Sciatic nerve (tissue), 2 donors: ENCODE data around the gene MORN1. TPM values are rescaled to one million over a fixed set of nuclear protein-coding genes. Genes with fewer than 3 reads are reported as not detected.

ENCODE experiments used
- ATAC-seq: fragments of 200-7000 bp; cut with Tn5 transposase; one replicate; pipeline ENCODE4 v1.9.1; 2020; ENCODE audit warnings: mild to moderate bottlenecking, moderate library complexity
- DNase-seq: peaks from one replicate; pipeline ENCODE4 v3.0.0-alpha.2; 2020; ENCODE audit warnings: low spot score
- intact Hi-C: fragments of 100-400 bp; cut with DNase I; formaldehyde crosslinking; loops from one replicate; pipeline ENCODE4 v1.14.2; 2022
- total RNA-seq: library from RNA; stranded (reverse); fragmentation: NEBNext Ultra II Directional; extraction: Animal tissue kit (Norgen Biotek cat#: 25700); gene quantifications from one replicate; pipeline ENCODE4 v1.2.1, GENCODE V29; 2021
- donor health status: DM: no; HTN: no; CAD: no.
- donor health status: DM: no; HTN: no; CAD: no.

The MORN1 gene
- total RNA-seq, 1 donor from 2014 or later: 16.4 TPM

GRCh38 chr1:2426540-2426939, 35.2 kb upstream of the MORN1 start:
- intact Hi-C loops: no loop called here
- no peak for DNase-seq

GRCh38 chr1:2425892-2426291, 34.5 kb upstream of the MORN1 start:
- no peak for ATAC-seq
- no peak for DNase-seq
- intact Hi-C loops: no loop called here

More at GRCh38 chr1:2426540-2426939, 35.2 kb upstream of the MORN1 start:
- no peak for ATAC-seq

- DNase-seq (no peak), ATAC-seq (no peak)
- intact Hi-C loops: loop anchor here (5.0 kb wide), 1 partner anchor 85 kb away; no protein-coding TSS in a partner anchor
Measured at GRCh38 chr1:2422523-2422922, 31.2 kb upstream of the MORN1 start.

- intact Hi-C loops: loop anchor here (5.0 kb wide), 1 partner anchor 368 kb away; no protein-coding TSS in a partner anchor
- ATAC-seq: no peak
- DNase-seq: no peak
Measured at GRCh38 chr1:2419416-2419815, 28.1 kb upstream of the MORN1 start.

GRCh38 chr1:2418791-2419320, 27.5 kb upstream of the MORN1 start:
- ATAC-seq: no peak
- intact Hi-C loops: loop anchor here (5.0 kb wide), 1 partner anchor 368 kb away; no protein-coding TSS in a partner anchor
- no peak for DNase-seq

GRCh38 chr1:2417833-2418225, 26.5 kb upstream of the MORN1 start:
- DNase-seq (no peak), ATAC-seq (no peak)
- intact Hi-C loops: loop anchor here (5.0 kb wide), 1 partner anchor 369 kb away; no protein-coding TSS in a partner anchor

- intact Hi-C loops: loop anchor here (5.0 kb wide), 1 partner anchor 370 kb away; no protein-coding TSS in a partner anchor
- DNase-seq (no peak), ATAC-seq (no peak)
Measured at GRCh38 chr1:2417083-2417832, 25.9 kb upstream of the MORN1 start.

GRCh38 chr1:2416403-2416802, 25.0 kb upstream of the MORN1 start:
- intact Hi-C loops: loop anchor here (5.0 kb wide), 1 partner anchor 371 kb away; no protein-coding TSS in a partner anchor
- no peak for DNase-seq
- no peak for ATAC-seq

GRCh38 chr1:2415801-2416208, 24.5 kb upstream of the MORN1 start:
- intact Hi-C loops: loop anchor here (2.0 to 5.0 kb wide), 2 partner anchors 133 to 371 kb away; no protein-coding TSS in a partner anchor
- no peak for DNase-seq

GRCh38 chr1:2415337-2415736, 24.0 kb upstream of the MORN1 start:
- no peak for DNase-seq
- ATAC-seq: no peak
- intact Hi-C loops: loop anchor here (2.0 to 5.0 kb wide), 2 partner anchors 133 to 372 kb away; no protein-coding TSS in a partner anchor

More at GRCh38 chr1:2415801-2416208, 24.5 kb upstream of the MORN1 start:
- ATAC-seq: no peak

GRCh38 chr1:2414297-2414958, 23.1 kb upstream of the MORN1 start:
- DNase-seq (peak; percentile 88), ATAC-seq (peak; percentile 55)
- intact Hi-C loops: loop anchor here (2.0 kb wide), 1 partner anchor 134 kb away; no protein-coding TSS in a partner anchor

- peak; percentile 3 for ATAC-seq
- intact Hi-C loops: loop anchor here (2.0 kb wide), 1 partner anchor 135 kb away; no protein-coding TSS in a partner anchor
- DNase-seq: no peak
Measured at GRCh38 chr1:2413495-2414296, 22.3 kb upstream of the MORN1 start.

GRCh38 chr1:2412773-2413494, 21.6 kb upstream of the MORN1 start:
- intact Hi-C loops: no loop called here
- ATAC-seq (peak; percentile 7), DNase-seq (no peak)

GRCh38 chr1:2412395-2412772, 21.0 kb upstream of the MORN1 start, which contains the start of gene PEX10:
Gene PEX10, minus strand, starts transcription at chr1:2412564. Its CDS starts 62 bp downstream, at chr1:2412502.
- intact Hi-C loops: no loop called here
- peak; percentile 94 for ATAC-seq

GRCh38 chr1:2411801-2412394, 20.5 kb upstream of the MORN1 start:
- peak; percentile 3 for ATAC-seq

More at GRCh38 chr1:2412395-2412772, 21.0 kb upstream of the MORN1 start, which contains the start of gene PEX10:
- DNase-seq: peak; percentile 99

GRCh38 chr1:2409745-2410144, 18.4 kb upstream of the MORN1 start:
- ATAC-seq (no peak), DNase-seq (no peak)
- intact Hi-C loops: no loop called here

More at GRCh38 chr1:2411801-2412394, 20.5 kb upstream of the MORN1 start:
- DNase-seq: no peak
- intact Hi-C loops: no loop called here

GRCh38 chr1:2408859-2409276, 17.5 kb upstream of the MORN1 start:
- intact Hi-C loops: no loop called here
- DNase-seq (no peak), ATAC-seq (no peak)
